ENCODE measurements around the gene KIRREL3. TPM values are rescaled to one million over a fixed set of nuclear protein-coding genes. Genes with fewer than 3 reads are reported as not detected.

KIRREL3 gene
- total RNA-seq, 1 donor from 2014 or later, result not detected

GRCh38 chr11:126864934-126865333 is 135.6 kb downstream of the KIRREL3 start:
- Mint-ChIP-seq H3K36me3 (ENCODE audit: low read depth) (no peaks in the 10 kb centered on the region), H3K27me3 (ENCODE audit: low read depth) (no peaks in the 10 kb centered on the region), H3K4me3 (ENCODE audit: low read depth) (no peak overlapping the region), H3K27ac (no peak overlapping the region), H3K9me3 (no peaks in the 10 kb centered on the region), H3K4me1 (ENCODE audit: low read depth) (no peaks in the 10 kb centered on the region)
- intact Hi-C loops (cut with micrococcal nuclease), result no loop called here
- DNase-seq (ENCODE audit: low spot score), result no peak

DNA sequence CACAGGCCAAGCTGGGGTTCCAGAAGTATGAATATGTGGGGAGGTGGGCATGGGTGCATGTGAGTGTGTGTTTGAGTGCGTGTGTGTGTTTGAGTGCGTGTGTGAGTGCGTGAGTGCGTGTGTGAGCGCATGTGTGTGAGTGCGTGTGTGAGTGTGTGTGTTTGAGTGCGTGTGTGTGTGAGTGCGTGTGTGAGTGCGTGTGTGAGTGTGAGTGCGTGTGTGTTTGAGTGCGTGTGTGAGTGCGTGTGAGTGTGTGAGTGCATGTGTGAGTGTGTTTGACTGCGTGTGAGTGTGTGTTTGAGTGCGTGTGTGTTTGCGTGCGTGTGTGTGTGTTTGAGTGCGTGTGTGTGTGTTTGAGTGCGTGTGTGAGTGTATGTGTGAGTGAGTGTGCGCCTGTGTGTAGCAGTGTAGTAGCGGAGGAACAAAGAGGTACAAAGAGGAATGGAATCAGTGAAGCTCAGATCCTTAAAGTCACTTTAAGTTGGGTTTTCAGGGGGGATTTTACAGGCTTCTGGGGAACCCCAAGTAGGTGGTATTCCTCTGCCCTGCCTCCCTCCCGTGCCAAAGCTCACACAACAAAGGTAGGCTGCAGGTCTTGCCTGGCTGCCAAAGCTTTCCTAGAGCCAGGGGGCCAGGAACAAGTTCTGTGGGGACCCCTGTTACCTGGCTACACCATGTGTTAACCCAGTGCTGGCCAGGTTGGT is 137.1 kb downstream of the KIRREL3 start:
- Mint-ChIP-seq H3K27ac (no peak overlapping the region), H3K9me3 (no peaks in the 10 kb centered on the region), H3K4me3 (ENCODE audit: low read depth) (no peak overlapping the region), H3K36me3 (ENCODE audit: low read depth) (no peaks in the 10 kb centered on the region), H3K27me3 (ENCODE audit: low read depth) (no peaks in the 10 kb centered on the region), H3K4me1 (ENCODE audit: low read depth) (no peaks in the 10 kb centered on the region)
- intact Hi-C loops (cut with micrococcal nuclease), result no loop called here
- DNase-seq (ENCODE audit: low spot score), result no peak

DNA sequence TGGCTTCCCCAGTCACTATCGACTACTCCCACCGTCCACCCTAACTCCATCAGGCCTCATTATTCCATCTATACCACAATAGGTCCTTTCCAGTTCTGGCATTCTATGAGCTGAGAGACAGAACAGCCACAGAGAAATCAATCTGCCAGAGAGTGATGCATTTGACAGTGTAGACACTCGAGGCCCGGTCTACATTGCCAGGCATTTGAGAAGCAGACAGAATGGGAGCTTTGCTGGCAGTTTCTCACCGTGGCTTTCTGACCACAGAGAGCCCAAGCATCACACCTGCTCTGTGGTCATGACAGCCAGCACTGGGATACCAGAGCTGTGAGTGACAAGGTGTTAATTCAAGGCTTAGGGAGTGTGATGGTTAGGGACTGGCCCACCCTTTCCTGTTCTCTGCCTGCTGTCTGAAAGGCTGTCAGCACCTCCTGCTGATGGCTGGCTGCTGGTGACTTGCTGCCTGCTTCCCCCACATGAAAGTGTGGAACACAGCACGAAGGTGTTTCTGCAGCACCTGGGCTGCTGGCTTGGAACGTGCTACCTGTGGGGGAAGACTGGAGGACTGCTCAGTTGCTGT is 137.8 kb downstream of the KIRREL3 start:
- intact Hi-C loops (cut with micrococcal nuclease), result no loop called here
- DNase-seq (ENCODE audit: low spot score), result no peak
- no peaks in the 10 kb centered on the region for H3K27me3 Mint-ChIP-seq (ENCODE audit: low read depth)
- H3K4me1 Mint-ChIP-seq (ENCODE audit: low read depth), result no peaks in the 10 kb centered on the region
- no peaks in the 10 kb centered on the region for H3K36me3 Mint-ChIP-seq (ENCODE audit: low read depth)
- no peak overlapping the region for H3K4me3 Mint-ChIP-seq (ENCODE audit: low read depth)
- no peaks in the 10 kb centered on the region for H3K9me3 Mint-ChIP-seq
- H3K27ac Mint-ChIP-seq, result no peak overlapping the region

DNA sequence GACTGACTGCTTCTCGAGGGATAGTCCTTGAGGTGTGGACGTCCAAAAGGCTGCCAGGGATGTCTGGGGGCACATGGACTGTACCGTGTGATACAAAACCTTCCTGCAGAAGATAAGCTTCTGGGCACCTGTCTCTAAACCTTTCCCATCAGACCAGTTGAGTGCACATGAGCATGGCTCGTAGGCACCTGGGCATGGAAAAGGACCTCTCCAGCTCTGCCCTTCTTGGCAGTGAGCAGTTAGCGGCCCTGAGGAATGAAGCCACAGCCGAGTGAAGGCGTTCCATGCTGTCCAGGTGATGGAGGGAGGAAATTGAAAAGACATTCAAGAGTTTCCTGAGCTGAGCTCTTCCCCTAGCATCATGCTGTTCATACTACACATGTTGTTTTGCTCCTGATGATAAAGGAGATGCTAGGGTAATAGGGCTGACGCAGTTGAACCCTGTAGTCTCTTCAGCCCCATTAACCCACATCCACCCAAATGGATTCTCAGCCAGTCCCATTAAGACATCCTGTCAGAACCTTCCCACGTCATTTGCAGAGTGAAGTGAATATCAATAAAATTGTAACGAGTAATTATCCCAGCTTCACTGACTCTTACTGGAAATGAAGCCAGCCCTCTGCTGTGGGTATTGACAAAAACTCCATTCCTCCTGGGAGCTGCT is 138.6 kb downstream of the KIRREL3 start:
- H3K27me3 Mint-ChIP-seq (ENCODE audit: low read depth), result no peaks in the 10 kb centered on the region
- H3K9me3 Mint-ChIP-seq, result no peaks in the 10 kb centered on the region
- no peaks in the 10 kb centered on the region for H3K4me1 Mint-ChIP-seq (ENCODE audit: low read depth)
- H3K27ac Mint-ChIP-seq, result no peak overlapping the region
- no peak for DNase-seq (ENCODE audit: low spot score)
- no peak overlapping the region for H3K4me3 Mint-ChIP-seq (ENCODE audit: low read depth)
- intact Hi-C loops (cut with micrococcal nuclease), result no loop called here
- H3K36me3 Mint-ChIP-seq (ENCODE audit: low read depth), result no peaks in the 10 kb centered on the region

GRCh38 chr11:126857860-126858808 is 142.4 kb downstream of the KIRREL3 start:
- Mint-ChIP-seq H3K4me1 (ENCODE audit: low read depth) (no peaks in the 10 kb centered on the region), H3K27me3 (ENCODE audit: low read depth) (no peaks in the 10 kb centered on the region), H3K36me3 (ENCODE audit: low read depth) (no peaks in the 10 kb centered on the region), H3K27ac (no peak overlapping the region), H3K4me3 (ENCODE audit: low read depth) (no peak overlapping the region), H3K9me3 (no peaks in the 10 kb centered on the region)
- intact Hi-C loops (cut with micrococcal nuclease), result no loop called here
- no peak for DNase-seq (ENCODE audit: low spot score)

DNA sequence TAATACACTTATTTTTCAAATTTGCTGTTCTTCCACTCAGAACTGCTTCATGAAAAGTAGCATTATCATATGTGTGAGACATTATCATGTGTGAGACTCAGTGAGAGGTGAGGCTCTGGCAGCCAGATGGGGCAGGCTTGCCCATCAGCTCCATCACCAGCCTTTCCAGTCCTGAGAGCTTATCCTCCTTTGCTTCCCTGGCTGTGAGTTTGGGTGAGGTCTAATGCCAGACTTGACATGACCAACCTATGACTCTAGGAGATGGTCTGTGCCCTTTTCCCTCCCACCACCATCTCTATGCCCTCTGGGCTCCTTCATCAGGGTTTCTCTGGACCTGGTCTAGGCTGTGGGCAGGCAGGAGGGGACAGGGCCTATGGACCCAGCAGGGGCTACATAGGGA is 145.0 kb downstream of the KIRREL3 start:
- intact Hi-C loops (cut with micrococcal nuclease), result no loop called here
- Mint-ChIP-seq H3K4me1 (ENCODE audit: low read depth) (no peaks in the 10 kb centered on the region), H3K27ac (no peak overlapping the region), H3K27me3 (ENCODE audit: low read depth) (no peaks in the 10 kb centered on the region), H3K36me3 (ENCODE audit: low read depth) (no peaks in the 10 kb centered on the region), H3K9me3 (no peaks in the 10 kb centered on the region), H3K4me3 (ENCODE audit: low read depth) (no peak overlapping the region)
- no peak for DNase-seq (ENCODE audit: low spot score)

DNA sequence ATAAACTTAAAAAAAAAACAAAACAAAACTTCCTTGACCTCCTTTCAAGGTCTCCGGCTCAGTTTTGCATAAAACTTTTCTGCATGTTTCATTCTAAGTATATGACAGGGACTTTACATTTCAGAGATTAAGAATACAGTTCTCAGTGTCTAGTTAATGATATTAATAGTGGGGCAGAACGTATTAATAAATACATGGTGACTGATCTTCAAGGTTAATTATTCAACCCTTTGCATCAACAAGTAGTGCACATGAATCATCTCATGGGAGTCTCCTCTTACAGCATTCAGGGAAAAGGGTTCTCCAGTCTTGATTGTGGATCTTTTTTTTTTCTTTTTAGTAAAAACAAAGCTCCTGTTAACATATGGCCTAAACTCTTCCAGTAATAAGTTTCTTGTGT is 146.8 kb downstream of the KIRREL3 start:
- no peak overlapping the region for H3K27ac Mint-ChIP-seq
- no peaks in the 10 kb centered on the region for H3K27me3 Mint-ChIP-seq (ENCODE audit: low read depth)
- DNase-seq (ENCODE audit: low spot score), result no peak
- intact Hi-C loops (cut with micrococcal nuclease), result no loop called here
- H3K36me3 Mint-ChIP-seq (ENCODE audit: low read depth), result no peaks in the 10 kb centered on the region
- no peak overlapping the region for H3K4me3 Mint-ChIP-seq (ENCODE audit: low read depth)
- no peaks in the 10 kb centered on the region for H3K9me3 Mint-ChIP-seq
- H3K4me1 Mint-ChIP-seq (ENCODE audit: low read depth), result no peaks in the 10 kb centered on the region

GRCh38 chr11:126844789-126845188 is 155.8 kb downstream of the KIRREL3 start:
- H3K27ac Mint-ChIP-seq, result no peak overlapping the region
- no peak for DNase-seq (ENCODE audit: low spot score)
- H3K9me3 Mint-ChIP-seq, result no peaks in the 10 kb centered on the region
- H3K27me3 Mint-ChIP-seq (ENCODE audit: low read depth), result no peaks in the 10 kb centered on the region
- no peaks in the 10 kb centered on the region for H3K36me3 Mint-ChIP-seq (ENCODE audit: low read depth)
- no peaks in the 10 kb centered on the region for H3K4me1 Mint-ChIP-seq (ENCODE audit: low read depth)
- H3K4me3 Mint-ChIP-seq (ENCODE audit: low read depth), result no peak overlapping the region
- intact Hi-C loops (cut with micrococcal nuclease), result no loop called here

DNA sequence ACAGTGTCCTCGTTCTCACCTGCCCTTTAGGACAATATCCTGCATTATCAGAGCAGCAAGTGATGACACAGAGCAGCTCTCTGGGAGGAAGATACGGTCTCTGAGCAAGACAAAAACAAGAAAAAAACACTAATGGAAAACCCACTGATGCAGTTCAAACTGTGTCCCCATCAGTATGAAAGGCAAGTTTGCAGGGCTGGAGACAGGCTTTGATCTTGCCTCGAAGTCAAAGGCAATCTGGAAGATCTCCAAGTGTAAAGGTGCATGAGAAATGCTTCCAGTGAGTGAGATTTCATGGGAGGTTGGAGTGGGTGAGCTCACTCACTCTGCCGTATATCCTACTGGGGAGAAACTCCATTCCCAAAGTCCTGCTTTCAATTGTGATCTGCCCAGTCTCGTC is 157.5 kb downstream of the KIRREL3 start:
- H3K4me3 Mint-ChIP-seq (ENCODE audit: low read depth), result no peak overlapping the region
- no peaks in the 10 kb centered on the region for H3K36me3 Mint-ChIP-seq (ENCODE audit: low read depth)
- no peak for DNase-seq (ENCODE audit: low spot score)
- H3K9me3 Mint-ChIP-seq, result no peaks in the 10 kb centered on the region
- intact Hi-C loops (cut with micrococcal nuclease), result no loop called here
- H3K27ac Mint-ChIP-seq, result no peak overlapping the region
- no peaks in the 10 kb centered on the region for H3K4me1 Mint-ChIP-seq (ENCODE audit: low read depth)
- no peaks in the 10 kb centered on the region for H3K27me3 Mint-ChIP-seq (ENCODE audit: low read depth)

DNA sequence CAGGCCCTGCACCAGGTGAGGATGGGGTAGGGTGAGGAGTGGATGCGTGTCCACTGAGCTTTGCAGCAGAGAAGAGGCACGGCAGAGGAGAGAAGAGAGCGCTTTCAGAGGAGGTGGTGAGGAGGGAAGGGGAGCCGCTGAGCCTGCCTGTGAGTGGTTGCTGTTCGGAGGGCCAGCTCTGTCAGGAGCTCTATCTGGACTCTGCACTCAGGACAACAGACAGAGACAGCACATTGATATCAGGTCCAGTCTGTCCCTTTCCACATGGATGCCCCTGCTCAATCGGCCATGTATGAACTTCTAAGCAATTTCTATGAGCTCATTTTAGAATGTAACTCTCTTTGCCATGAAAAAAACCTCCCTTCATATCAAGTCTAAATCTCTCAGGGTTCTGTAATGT is 158.6 kb downstream of the KIRREL3 start:
- no peaks in the 10 kb centered on the region for H3K36me3 Mint-ChIP-seq (ENCODE audit: low read depth)
- DNase-seq (ENCODE audit: low spot score), result no peak
- intact Hi-C loops (cut with micrococcal nuclease), result no loop called here
- H3K9me3 Mint-ChIP-seq, result no peaks in the 10 kb centered on the region
- H3K4me3 Mint-ChIP-seq (ENCODE audit: low read depth), result no peak overlapping the region
- peaks cover 2% of the 10 kb centered on the region for H3K27me3 Mint-ChIP-seq (ENCODE audit: low read depth)
- no peaks in the 10 kb centered on the region for H3K4me1 Mint-ChIP-seq (ENCODE audit: low read depth)
- H3K27ac Mint-ChIP-seq, result no peak overlapping the region

- DNase-seq (ENCODE audit: low spot score), result no peak
- Mint-ChIP-seq H3K27me3 (ENCODE audit: low read depth) (peaks cover 2% of the 10 kb centered on the region), H3K36me3 (ENCODE audit: low read depth) (no peaks in the 10 kb centered on the region), H3K4me3 (ENCODE audit: low read depth) (no peak overlapping the region), H3K9me3 (no peaks in the 10 kb centered on the region), H3K4me1 (ENCODE audit: low read depth) (no peaks in the 10 kb centered on the region), H3K27ac (no peak overlapping the region)
- intact Hi-C loops (cut with micrococcal nuclease), result no loop called here
Measured at GRCh38 chr11:126840975-126841374, 159.6 kb downstream of the KIRREL3 start.

DNA sequence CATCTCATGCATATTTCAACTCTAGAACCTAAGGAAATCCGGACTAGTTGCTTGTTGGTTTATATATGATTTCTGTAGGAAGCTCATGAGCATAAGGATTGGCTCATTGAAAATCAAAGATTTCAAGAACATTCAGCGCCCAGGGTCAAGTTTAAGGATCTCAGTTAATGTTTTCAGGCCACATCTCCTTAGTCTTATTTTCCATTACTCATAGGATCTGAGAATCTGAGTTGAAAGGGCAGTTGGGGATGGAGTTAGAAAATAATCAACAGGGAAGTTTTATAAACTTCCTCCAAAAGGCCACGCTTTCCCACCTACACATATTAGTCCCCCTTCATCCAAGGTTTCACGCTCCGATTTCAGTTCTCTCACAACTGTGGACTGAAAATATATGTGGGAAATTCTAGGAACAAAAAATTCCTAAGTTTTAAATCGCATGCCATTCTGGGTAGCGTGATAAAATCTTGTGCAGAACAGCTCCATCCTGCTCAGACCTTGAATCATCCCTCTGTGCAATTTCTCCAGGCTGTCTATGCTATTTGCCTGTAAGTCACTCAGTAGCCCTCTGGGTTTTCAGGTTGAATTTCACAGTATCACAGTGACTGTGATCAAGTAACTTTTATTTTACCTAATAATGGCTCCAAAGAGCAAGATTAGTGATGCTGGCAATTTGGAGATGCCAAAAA is 160.2 kb downstream of the KIRREL3 start:
- intact Hi-C loops (cut with micrococcal nuclease), result no loop called here
- no peaks in the 10 kb centered on the region for H3K4me1 Mint-ChIP-seq (ENCODE audit: low read depth)
- no peak overlapping the region for H3K27ac Mint-ChIP-seq
- H3K36me3 Mint-ChIP-seq (ENCODE audit: low read depth), result no peaks in the 10 kb centered on the region
- DNase-seq (ENCODE audit: low spot score), result no peak
- H3K9me3 Mint-ChIP-seq, result no peaks in the 10 kb centered on the region
- H3K27me3 Mint-ChIP-seq (ENCODE audit: low read depth), result peaks cover 2% of the 10 kb centered on the region
- H3K4me3 Mint-ChIP-seq (ENCODE audit: low read depth), result no peak overlapping the region
